ENCODE results near the gene TRIM44.

Gene TRIM44

DNA sequence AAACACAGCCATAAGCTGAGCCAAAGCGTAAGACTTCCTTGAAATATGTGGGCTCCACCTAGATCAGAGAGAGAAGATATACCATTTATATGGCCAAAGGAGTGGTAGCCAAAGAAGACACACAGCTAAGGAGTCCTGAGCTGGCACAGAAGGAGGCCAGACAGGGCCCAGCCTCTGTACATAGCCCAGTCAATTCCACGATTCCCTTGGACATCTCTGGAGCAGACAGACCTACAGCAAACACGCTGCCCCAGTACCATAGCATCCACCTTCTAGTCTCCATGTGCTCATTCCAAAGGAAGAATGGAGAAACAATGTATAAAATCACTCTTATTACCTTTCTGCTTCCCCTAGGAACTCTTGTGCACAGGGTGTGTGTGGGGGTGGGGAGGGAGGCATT, 179.2 kb downstream of the TRIM44 start:
- H3K9me2 ChIP-seq (replicated peaks; ENCODE audit: insufficient read depth, low read length): no peaks in the 10 kb centered on the region
- no peaks in the 10 kb centered on the region for H3K36me3 ChIP-seq (ENCODE audit: low read length)
- TF ChIP-seq, protein P1, sequence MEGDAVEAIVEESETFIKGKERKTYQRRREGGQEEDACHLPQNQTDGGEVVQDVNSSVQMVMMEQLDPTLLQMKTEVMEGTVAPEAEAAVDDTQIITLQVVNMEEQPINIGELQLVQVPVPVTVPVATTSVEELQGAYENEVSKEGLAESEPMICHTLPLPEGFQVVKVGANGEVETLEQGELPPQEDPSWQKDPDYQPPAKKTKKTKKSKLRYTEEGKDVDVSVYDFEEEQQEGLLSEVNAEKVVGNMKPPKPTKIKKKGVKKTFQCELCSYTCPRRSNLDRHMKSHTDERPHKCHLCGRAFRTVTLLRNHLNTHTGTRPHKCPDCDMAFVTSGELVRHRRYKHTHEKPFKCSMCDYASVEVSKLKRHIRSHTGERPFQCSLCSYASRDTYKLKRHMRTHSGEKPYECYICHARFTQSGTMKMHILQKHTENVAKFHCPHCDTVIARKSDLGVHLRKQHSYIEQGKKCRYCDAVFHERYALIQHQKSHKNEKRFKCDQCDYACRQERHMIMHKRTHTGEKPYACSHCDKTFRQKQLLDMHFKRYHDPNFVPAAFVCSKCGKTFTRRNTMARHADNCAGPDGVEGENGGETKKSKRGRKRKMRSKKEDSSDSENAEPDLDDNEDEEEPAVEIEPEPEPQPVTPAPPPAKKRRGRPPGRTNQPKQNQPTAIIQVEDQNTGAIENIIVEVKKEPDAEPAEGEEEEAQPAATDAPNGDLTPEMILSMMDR (IDR thresholded peaks at IDR 0.05; ENCODE audit: insufficient read depth, low read length, poor library complexity, severe bottlenecking): no peak
- TF ChIP-seq EZH2phosphoT487 (conservative IDR thresholded peaks at IDR 0.05; ENCODE audit: low read length): no peak
- H3K4me3 ChIP-seq (ENCODE audit: insufficient read depth, low read length, poor library complexity, severe bottlenecking): no peak overlapping the region
- no peaks in the 10 kb centered on the region for H3K9me3 ChIP-seq (ENCODE audit: insufficient read depth, low read length)
- H2AFZ ChIP-seq (ENCODE audit: low read depth, low read length, severe bottlenecking): no peak overlapping the region
- no peak overlapping the region for H3K27ac ChIP-seq (ENCODE audit: low read depth, low read length)
- H3K27me3 ChIP-seq (ENCODE audit: low read length): no peaks in the 10 kb centered on the region
- H3K4me2 ChIP-seq (ENCODE audit: low read depth, low read length, poor library complexity, severe bottlenecking): no peak overlapping the region
- H3K79me2 ChIP-seq (ENCODE audit: insufficient read depth, low read length): no peaks in the 10 kb centered on the region
- H4K20me1 ChIP-seq (ENCODE audit: low read depth, low read length): no peaks in the 10 kb centered on the region
- no peaks in the 10 kb centered on the region for H3F3A ChIP-seq (ENCODE audit: insufficient read depth)
- H3K9ac ChIP-seq (ENCODE audit: low read length): no peak overlapping the region

DNA sequence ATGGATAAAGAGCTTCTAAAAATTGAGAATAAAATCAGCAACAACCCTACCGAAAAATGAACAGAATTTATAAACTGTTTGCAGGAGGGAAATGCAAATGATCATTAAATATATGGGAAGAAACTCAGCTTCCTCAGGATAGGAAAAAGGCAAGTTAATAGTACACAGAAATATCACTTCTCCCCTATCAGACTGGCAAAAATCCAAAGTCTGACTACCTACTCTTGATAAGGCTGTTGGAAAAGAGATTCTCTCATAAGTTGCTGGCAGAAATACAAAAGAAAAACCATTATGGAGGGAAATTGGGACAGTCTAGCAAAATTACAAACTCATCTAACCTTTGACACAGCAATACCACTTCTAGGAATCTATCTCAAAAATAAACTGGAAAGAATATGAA, 180.4 kb downstream of the TRIM44 start:
- H3K79me2 ChIP-seq (ENCODE audit: insufficient read depth, low read length): no peaks in the 10 kb centered on the region
- no peaks in the 10 kb centered on the region for H3K36me3 ChIP-seq (ENCODE audit: low read length)
- H3K9ac ChIP-seq (ENCODE audit: low read length): no peak overlapping the region
- no peak overlapping the region for H2AFZ ChIP-seq (ENCODE audit: low read depth, low read length, severe bottlenecking)
- H3K27ac ChIP-seq (ENCODE audit: low read depth, low read length): no peak overlapping the region
- H3K9me3 ChIP-seq (ENCODE audit: insufficient read depth, low read length): no peaks in the 10 kb centered on the region
- H3K27me3 ChIP-seq (ENCODE audit: low read length): no peaks in the 10 kb centered on the region
- no peak overlapping the region for H3K4me2 ChIP-seq (ENCODE audit: low read depth, low read length, poor library complexity, severe bottlenecking)
- H3K9me2 ChIP-seq (replicated peaks; ENCODE audit: insufficient read depth, low read length): no peaks in the 10 kb centered on the region
- H3K4me3 ChIP-seq (ENCODE audit: insufficient read depth, low read length, poor library complexity, severe bottlenecking): no peak overlapping the region
- H4K20me1 ChIP-seq (ENCODE audit: low read depth, low read length): no peaks in the 10 kb centered on the region
- no peaks in the 10 kb centered on the region for H3F3A ChIP-seq (ENCODE audit: insufficient read depth)
- no peak for TF ChIP-seq EZH2phosphoT487 (conservative IDR thresholded peaks at IDR 0.05; ENCODE audit: low read length)
- TF ChIP-seq, protein P1 (IDR thresholded peaks at IDR 0.05; ENCODE audit: insufficient read depth, low read length, poor library complexity, severe bottlenecking): no peak

DNA sequence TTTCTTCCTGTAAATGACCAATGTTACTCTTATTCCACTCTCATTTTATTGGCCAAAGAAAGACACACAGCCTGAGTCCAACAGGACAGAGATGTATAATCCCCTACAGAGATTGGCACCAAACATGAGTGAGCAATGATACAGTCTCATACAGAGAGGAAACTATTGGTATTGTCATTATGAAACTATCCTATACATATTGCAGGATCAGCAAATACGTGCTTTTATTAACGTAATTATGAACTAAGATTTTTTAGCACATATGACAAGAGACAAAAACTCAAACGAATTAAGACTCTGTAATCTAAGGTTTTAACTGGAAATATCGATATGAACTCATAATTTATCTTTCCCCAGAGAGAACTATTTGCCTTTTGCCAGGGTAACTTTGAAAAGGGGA, 182.0 kb downstream of the TRIM44 start:
- H3K9me2 ChIP-seq (replicated peaks; ENCODE audit: insufficient read depth, low read length): no peaks in the 10 kb centered on the region
- TF ChIP-seq EZH2phosphoT487 (conservative IDR thresholded peaks at IDR 0.05; ENCODE audit: low read length): no peak
- TF ChIP-seq, protein P1 (IDR thresholded peaks at IDR 0.05; ENCODE audit: insufficient read depth, low read length, poor library complexity, severe bottlenecking): no peak
- H3K4me3 ChIP-seq (ENCODE audit: insufficient read depth, low read length, poor library complexity, severe bottlenecking): no peak overlapping the region
- no peaks in the 10 kb centered on the region for H3K27me3 ChIP-seq (ENCODE audit: low read length)
- no peaks in the 10 kb centered on the region for H3K79me2 ChIP-seq (ENCODE audit: insufficient read depth, low read length)
- H3K27ac ChIP-seq (ENCODE audit: low read depth, low read length): no peak overlapping the region
- H3K36me3 ChIP-seq (ENCODE audit: low read length): no peaks in the 10 kb centered on the region
- no peak overlapping the region for H3K9ac ChIP-seq (ENCODE audit: low read length)
- no peaks in the 10 kb centered on the region for H3F3A ChIP-seq (ENCODE audit: insufficient read depth)
- no peak overlapping the region for H3K4me2 ChIP-seq (ENCODE audit: low read depth, low read length, poor library complexity, severe bottlenecking)
- H2AFZ ChIP-seq (ENCODE audit: low read depth, low read length, severe bottlenecking): no peak overlapping the region
- H4K20me1 ChIP-seq (ENCODE audit: low read depth, low read length): no peaks in the 10 kb centered on the region
- no peaks in the 10 kb centered on the region for H3K9me3 ChIP-seq (ENCODE audit: insufficient read depth, low read length)

All from SU-DHL-6 (cell line).